Mucosa of gallbladder (tissue), 1 donor: ENCODE measurements around the gene NOX3. TPM values are rescaled to one million over a fixed set of nuclear protein-coding genes. Genes with fewer than 3 reads are reported as not detected.
"Not testable (repeated sequence)": the region's sequence is repeated elsewhere in the genome, so short reads cannot be mapped to it uniquely, and the experiment has no call there.

Experiments
- DNase-seq: peaks from one replicate; pipeline ENCODE4 v3.0.0-alpha.2; 2020; ENCODE audit warnings: low spot score
- total RNA-seq: library from RNA; stranded (reverse); gene quantifications from one replicate; pipeline ENCODE4 v1.2.1, GENCODE V29; 2021
- donor health status: DM: no; HTN: no; CAD: no.

Gene NOX3
- total RNA-seq, result not detected

- no peak for DNase-seq
Measured at GRCh38 chr6:155455766-155456165, at the start of gene NOX3. TSS of gene NOX3 (minus strand) at chr6:155455839. CDS start at chr6:155455800, 39 bp downstream.

- no peak for DNase-seq
Measured at GRCh38 chr6:155504848-155505607, 49.4 kb upstream of the NOX3 start.

GRCh38 chr6:155502393-155502792, 46.8 kb upstream of the NOX3 start:
- no peak for DNase-seq

GRCh38 chr6:155499574-155499973, 43.9 kb upstream of the NOX3 start:
- DNase-seq, result no peak

GRCh38 chr6:155498370-155498769, 42.7 kb upstream of the NOX3 start:
- no peak for DNase-seq

- DNase-seq, result no peak
Measured at GRCh38 chr6:155497273-155497672, 41.6 kb upstream of the NOX3 start.

GRCh38 chr6:155495011-155495768, 39.6 kb upstream of the NOX3 start:
- peak; percentile 58 for DNase-seq

GRCh38 chr6:155493694-155494143, 38.1 kb upstream of the NOX3 start:
- DNase-seq, result peak; percentile 69

- DNase-seq, result no peak
Measured at GRCh38 chr6:155493026-155493693, 37.5 kb upstream of the NOX3 start.

- DNase-seq, result no peak
Measured at GRCh38 chr6:155492061-155492735, 36.6 kb upstream of the NOX3 start.

GRCh38 chr6:155491421-155491820, 35.8 kb upstream of the NOX3 start:
- no peak for DNase-seq

- DNase-seq, result not testable (repeated sequence)
Measured at GRCh38 chr6:155488197-155488596, 32.6 kb upstream of the NOX3 start.

- no peak for DNase-seq
Measured at GRCh38 chr6:155487371-155488130, 31.9 kb upstream of the NOX3 start.

GRCh38 chr6:155486721-155487294, 31.2 kb upstream of the NOX3 start:
- DNase-seq, result no peak

GRCh38 chr6:155485756-155486155, 30.1 kb upstream of the NOX3 start:
- DNase-seq, result no peak

- no peak for DNase-seq
Measured at GRCh38 chr6:155483858-155484257, 28.2 kb upstream of the NOX3 start.

- DNase-seq, result no peak
Measured at GRCh38 chr6:155481215-155481614, 25.6 kb upstream of the NOX3 start.

GRCh38 chr6:155473741-155474140, 18.1 kb upstream of the NOX3 start:
- DNase-seq, result no peak

- no peak for DNase-seq
Measured at GRCh38 chr6:155472886-155473285, 17.2 kb upstream of the NOX3 start.

- not testable (repeated sequence) for DNase-seq
Measured at GRCh38 chr6:155470979-155471616, 15.5 kb upstream of the NOX3 start.
